Ishikawa (cell line): ENCODE data around the gene POLN.

ENCODE experiments used
- CEBPB ChIP-seq: IDR thresholded peaks from 2 replicates; pipeline ENCODE4 v1.6.1; 2012
- CREB1 ChIP-seq: IDR thresholded peaks from 2 replicates; pipeline ENCODE4 v1.6.1; 2012; ENCODE audit warnings: low read depth
- EGR1 ChIP-seq: IDR thresholded peaks from 2 replicates; pipeline ENCODE4 v1.6.1; 2012
- EP300 ChIP-seq: IDR thresholded peaks from 2 replicates; pipeline ENCODE4 v1.6.1; 2012; ENCODE audit warnings: borderline replicate concordance
- FOXM1 ChIP-seq: IDR thresholded peaks from 2 replicates; pipeline ENCODE4 v1.6.1; 2012; ENCODE audit warnings: low read depth, borderline replicate concordance
- MAX ChIP-seq: IDR thresholded peaks from 2 replicates; pipeline ENCODE4 v1.6.1; 2012
- NFIC ChIP-seq: IDR thresholded peaks from 2 replicates; pipeline ENCODE4 v1.6.1; 2012
- RAD21 ChIP-seq: IDR thresholded peaks from 2 replicates; pipeline ENCODE4 v1.6.1; 2012; ENCODE audit warnings: low read depth
- REST ChIP-seq: IDR thresholded peaks from 2 replicates; pipeline ENCODE4 v1.6.1; 2012; ENCODE audit warnings: low read depth, mild to moderate bottlenecking
- TAF1 ChIP-seq: IDR thresholded peaks from 2 replicates; pipeline ENCODE4 v1.6.1; 2012; ENCODE audit warnings: low read depth, mild to moderate bottlenecking
- TCF12 ChIP-seq: IDR thresholded peaks from 2 replicates; pipeline ENCODE4 v1.6.1; 2012; ENCODE audit warnings: low read depth
- TEAD4 ChIP-seq: IDR thresholded peaks from 2 replicates; pipeline ENCODE4 v1.6.1; 2012
- USF1 ChIP-seq: IDR thresholded peaks from 2 replicates; pipeline ENCODE4 v1.6.1; 2012
- YY1 ChIP-seq: IDR thresholded peaks from 2 replicates; pipeline ENCODE4 v1.6.1; 2012; ENCODE audit warnings: low read depth
- ZBTB7A ChIP-seq: IDR thresholded peaks from 2 replicates; pipeline ENCODE4 v1.6.1; 2012; ENCODE audit warnings: low read depth

The POLN gene

GRCh38 chr4:2248821-2249261 lies 6.9 kb upstream of the POLN start:
- TF ChIP-seq TAF1 = no peak

GRCh38 chr4:2248044-2248780 lies 6.3 kb upstream of the POLN start:
- TF ChIP-seq REST (no peak), TCF12 (no peak), USF1 (no peak)

DNA sequence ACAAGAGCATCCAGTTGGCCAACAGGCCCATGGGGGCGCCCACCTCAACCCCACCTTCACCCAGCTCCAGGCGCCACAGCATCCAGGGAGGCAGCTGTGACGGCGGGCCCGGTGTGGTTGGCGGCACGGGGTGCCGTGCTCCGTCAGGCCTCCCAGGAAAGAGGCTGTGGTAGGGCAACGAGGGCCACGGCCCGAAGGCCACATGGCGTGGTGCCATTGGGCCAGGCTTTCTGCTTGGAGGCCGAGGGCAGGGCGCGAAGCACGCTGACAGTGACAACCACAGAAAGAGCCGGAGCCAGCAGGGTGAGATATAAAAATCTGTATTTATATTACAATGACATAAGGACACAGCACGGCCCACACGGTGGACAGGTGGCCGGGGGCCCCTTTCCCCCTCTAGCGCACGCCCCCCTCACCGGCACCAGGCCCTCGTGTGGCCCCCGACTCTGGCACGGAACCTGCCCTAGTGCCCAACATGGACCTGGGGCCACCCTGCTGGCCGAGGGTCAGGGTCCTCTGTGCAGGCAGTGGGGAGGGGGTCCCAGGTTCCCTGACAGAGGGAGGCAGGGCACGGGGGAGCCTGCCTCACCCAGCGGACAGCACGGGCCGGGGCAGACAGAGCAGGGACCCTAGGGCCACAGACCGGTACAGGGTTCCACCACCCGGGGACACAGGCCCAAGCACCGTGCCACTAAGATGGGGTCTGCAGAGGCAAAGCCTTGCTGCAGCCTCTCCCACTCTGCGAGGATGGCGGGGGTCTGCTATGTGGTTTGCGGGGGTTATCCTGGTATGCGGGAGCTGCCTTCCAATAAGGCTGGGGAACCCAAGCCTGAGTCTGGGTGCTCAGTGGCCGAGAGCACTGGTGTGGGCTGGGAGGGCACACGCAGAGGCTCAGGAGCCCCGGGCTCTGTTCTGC lies 5.5 kb upstream of the POLN start:
- TF ChIP-seq USF1 (no peak), FOXM1 (no peak), YY1 (no peak), REST (no peak), CREB1 (no peak), EGR1 (no peak), ZBTB7A (no peak), TEAD4 (no peak), TCF12 (no peak), EP300 (no peak), CEBPB (no peak), NFIC (no peak), MAX (no peak), RAD21 (no peak), TAF1 (no peak)

DNA sequence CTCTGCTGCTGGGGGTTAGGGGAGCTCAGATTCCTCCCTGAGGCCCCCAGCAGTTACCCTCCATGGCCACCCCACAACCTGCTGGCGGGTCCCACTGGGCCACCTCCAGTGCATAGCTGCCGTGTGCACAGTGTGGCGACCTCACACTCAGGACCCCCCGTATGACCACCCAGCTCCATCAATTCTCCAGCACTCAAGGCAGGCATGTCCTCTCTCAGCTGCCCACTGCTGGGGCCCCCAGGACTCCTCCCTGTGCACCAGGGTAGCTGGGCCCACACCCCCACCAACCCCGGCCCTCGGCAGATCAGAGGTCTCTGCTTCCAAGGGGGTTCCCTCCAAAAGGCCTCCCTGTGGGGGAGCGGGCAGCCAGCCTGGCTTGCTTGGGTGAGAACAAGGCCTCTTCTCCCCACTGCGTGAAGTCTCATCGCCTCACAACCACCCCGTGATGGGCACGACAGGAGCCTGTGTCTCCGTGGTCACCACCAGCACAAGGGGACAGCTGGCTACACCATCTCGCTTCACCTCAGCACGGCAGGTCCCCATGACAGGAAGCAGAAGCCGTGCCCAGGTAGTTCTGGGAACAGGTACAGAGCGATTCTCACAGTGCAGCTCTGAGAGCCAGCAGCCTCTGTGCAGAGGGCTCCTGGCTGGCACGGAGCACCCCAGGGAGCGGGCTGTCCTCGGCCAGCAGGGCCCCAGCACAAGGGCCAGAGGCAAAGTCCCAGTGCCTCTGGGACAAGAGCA lies 4.6 kb upstream of the POLN start:
- TF ChIP-seq REST = no peak
- no peak for TF ChIP-seq USF1
- TF ChIP-seq NFIC = no peak
- TF ChIP-seq MAX = no peak
- no peak for TF ChIP-seq CREB1
